Hematopoietic multipotent progenitor cell (in vitro differentiated cells): ENCODE results near the gene LCTL. TPM values are rescaled to one million over a fixed set of nuclear protein-coding genes. Genes with fewer than 3 reads are reported as not detected.
"Not testable (repeated sequence)": the region's sequence is repeated elsewhere in the genome, so short reads cannot be mapped to it uniquely, and the experiment has no call there.

Experiments
- DNase-seq, 3 donors: peaks; one replicate each; pipeline ENCODE4 v3.0.0-alpha.2; 2011 to 2015; ENCODE audit warnings: low read depth in 2 of 3, low spot score in 2 of 3
- total RNA-seq: library from RNA; depleted of rRNA; stranded (reverse); fragments of >200 nt; gene quantifications from one replicate; pipeline ENCODE4 v1.2.3, GENCODE V29; 2012

LCTL gene
- total RNA-seq, 1 donor: not detected

GRCh38 chr15:66592505-66593218, 26.9 kb upstream of the LCTL start:
- DNase-seq: no peak

GRCh38 chr15:66591322-66591862, 25.6 kb upstream of the LCTL start:
- no peak for DNase-seq

GRCh38 chr15:66590435-66590834, 24.6 kb upstream of the LCTL start:
- no peak for DNase-seq

- not testable (repeated sequence) for DNase-seq
These were observed 23.6 kb upstream of the LCTL start for GRCh38 chr15:66589429-66589828.

- DNase-seq: no peak
These were observed 23.2 kb upstream of the LCTL start for GRCh38 chr15:66588971-66589370.

GRCh38 chr15:66588537-66588936, 22.7 kb upstream of the LCTL start:
- DNase-seq: no peak

GRCh38 chr15:66587749-66588148, 22.0 kb upstream of the LCTL start:
- no peak for DNase-seq

GRCh38 chr15:66587020-66587419, 21.2 kb upstream of the LCTL start:
- no peak for DNase-seq

GRCh38 chr15:66586155-66586976, 20.6 kb upstream of the LCTL start:
- DNase-seq: no peak

- DNase-seq: no peak
These were observed 16.3 kb upstream of the LCTL start for GRCh38 chr15:66581972-66582537.

GRCh38 chr15:66580643-66581042, 14.8 kb upstream of the LCTL start:
- peak in 1 of 3 donors; percentile 16 for DNase-seq

- DNase-seq: no peak
These were observed 12.6 kb upstream of the LCTL start for GRCh38 chr15:66578286-66578875.

- DNase-seq: no peak
These were observed 8.8 kb upstream of the LCTL start for GRCh38 chr15:66574596-66574950.

GRCh38 chr15:66573719-66574595, 8.2 kb upstream of the LCTL start:
- no peak for DNase-seq

- no peak for DNase-seq
These were observed 7.5 kb upstream of the LCTL start for GRCh38 chr15:66573348-66573718.

GRCh38 chr15:66572146-66572545, 6.3 kb upstream of the LCTL start:
- no peak for DNase-seq

GRCh38 chr15:66570842-66571478, 5.2 kb upstream of the LCTL start:
- no peak for DNase-seq

GRCh38 chr15:66570327-66570726, 4.5 kb upstream of the LCTL start:
- no peak for DNase-seq

- DNase-seq: no peak
These were observed 3.8 kb upstream of the LCTL start for GRCh38 chr15:66569461-66570137.
